Measurements from ENCODE around the gene OR11H7. TPM values are rescaled to one million over a fixed set of nuclear protein-coding genes. Genes with fewer than 3 reads are reported as not detected.
A peak's percentile ranks its signal among the peaks of the same experiment; 100 is the strongest.
"Not testable (repeated sequence)": the region's sequence is repeated elsewhere in the genome, so short reads cannot be mapped to it uniquely, and the experiment has no call there.

OR11H7 gene
- total RNA-seq, 6 experiments from 2014 or later = not detected

DNA sequence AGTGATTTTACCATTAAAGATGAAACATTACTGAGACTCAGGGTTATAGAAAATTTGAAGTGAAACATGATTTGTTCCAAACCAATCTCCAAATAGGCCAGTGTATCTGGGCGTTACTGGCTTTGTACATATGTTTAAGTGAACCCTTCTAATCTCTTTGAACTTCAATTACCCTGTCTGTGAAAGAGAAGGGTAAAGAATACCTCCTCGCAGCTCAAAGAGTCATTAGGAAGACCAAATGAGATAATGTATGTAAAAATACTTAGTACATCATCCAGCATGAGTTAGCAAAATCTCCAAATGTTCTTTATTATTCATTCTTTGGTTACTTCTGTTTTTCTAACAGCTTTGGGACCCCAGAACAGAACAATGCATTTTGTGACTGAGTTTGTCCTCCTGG is 5.4 kb upstream of the OR11H7 start, which contains the start of gene OR11H6:
Gene OR11H6, plus strand, starts transcription at position 301 of the 400 bp plus-strand sequence. Its CDS starts 0 bp downstream, at position 301.
- H3K4me3 Mint-ChIP-seq = no peak within 1 kb of the TSS
- TF ChIP-seq, protein P1, sequence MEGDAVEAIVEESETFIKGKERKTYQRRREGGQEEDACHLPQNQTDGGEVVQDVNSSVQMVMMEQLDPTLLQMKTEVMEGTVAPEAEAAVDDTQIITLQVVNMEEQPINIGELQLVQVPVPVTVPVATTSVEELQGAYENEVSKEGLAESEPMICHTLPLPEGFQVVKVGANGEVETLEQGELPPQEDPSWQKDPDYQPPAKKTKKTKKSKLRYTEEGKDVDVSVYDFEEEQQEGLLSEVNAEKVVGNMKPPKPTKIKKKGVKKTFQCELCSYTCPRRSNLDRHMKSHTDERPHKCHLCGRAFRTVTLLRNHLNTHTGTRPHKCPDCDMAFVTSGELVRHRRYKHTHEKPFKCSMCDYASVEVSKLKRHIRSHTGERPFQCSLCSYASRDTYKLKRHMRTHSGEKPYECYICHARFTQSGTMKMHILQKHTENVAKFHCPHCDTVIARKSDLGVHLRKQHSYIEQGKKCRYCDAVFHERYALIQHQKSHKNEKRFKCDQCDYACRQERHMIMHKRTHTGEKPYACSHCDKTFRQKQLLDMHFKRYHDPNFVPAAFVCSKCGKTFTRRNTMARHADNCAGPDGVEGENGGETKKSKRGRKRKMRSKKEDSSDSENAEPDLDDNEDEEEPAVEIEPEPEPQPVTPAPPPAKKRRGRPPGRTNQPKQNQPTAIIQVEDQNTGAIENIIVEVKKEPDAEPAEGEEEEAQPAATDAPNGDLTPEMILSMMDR (IDR thresholded peaks at IDR 0.05) = no peak

GRCh38 chr14:20235415-20235814 is 6.6 kb downstream of the OR11H7 start:
- H3K4me1 Mint-ChIP-seq (ENCODE audit: low read depth); H3K4me3 Mint-ChIP-seq: not testable (repeated sequence)

More for the DNA sequence above, 5.4 kb upstream of the OR11H7 start, which contains the start of gene OR11H6:
- DNase-seq = no peak
- H3K27ac Mint-ChIP-seq = no peak within 1 kb of the TSS
- no peaks in the 10 kb centered on the region for H3K36me3 Mint-ChIP-seq (ENCODE audit: low read depth)
- H3K27me3 Mint-ChIP-seq (ENCODE audit: insufficient read depth) = no peaks in the 10 kb centered on the region; the same call in 1 of the 2 replicates
- H3K9me3 Mint-ChIP-seq = peaks cover 8% of the 10 kb centered on the region
- H3K4me1 Mint-ChIP-seq (ENCODE audit: low read depth) = no peaks in the 10 kb centered on the region

DNA sequence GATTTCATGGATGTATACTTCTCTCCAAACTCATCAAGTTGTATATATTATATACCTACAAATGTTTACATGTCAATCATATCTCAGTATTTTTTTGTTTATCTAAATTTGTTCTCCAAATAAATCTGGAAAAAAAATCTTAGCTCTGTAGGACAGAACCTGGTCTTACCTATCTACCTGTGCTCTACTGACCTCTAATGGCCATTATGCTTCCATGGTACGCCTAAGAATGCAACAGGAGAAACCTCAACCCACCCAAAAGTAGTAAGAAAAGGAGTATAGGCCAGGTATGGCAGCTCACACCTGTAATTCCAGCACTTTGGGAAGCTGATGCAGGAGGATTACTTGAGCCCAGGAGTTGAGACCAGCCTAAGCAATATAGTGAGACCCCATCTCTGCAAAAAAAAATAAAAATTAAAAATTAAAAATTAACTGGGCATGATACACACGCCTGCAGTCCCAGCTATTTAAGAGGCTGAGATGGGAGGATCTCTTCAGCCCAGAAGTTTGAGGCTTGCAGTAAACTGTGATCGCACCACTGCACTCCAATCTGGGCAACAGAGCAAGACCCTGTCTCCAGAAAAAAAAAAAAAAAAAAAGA is 19.0 kb downstream of the OR11H7 start:
- TF ChIP-seq, protein P1 (IDR thresholded peaks at IDR 0.05) = no peak; the same call in 1 of the 2 replicates
- Mint-ChIP-seq H3K36me3 (ENCODE audit: low read depth) (no peaks in the 10 kb centered on the region), H3K9me3 (no peaks in the 10 kb centered on the region), H3K4me1 (ENCODE audit: low read depth) (no peaks in the 10 kb centered on the region), H3K4me3 (no peak overlapping the region), H3K27ac (no peak overlapping the region), H3K27me3 (ENCODE audit: insufficient read depth) (no peaks in the 10 kb centered on the region; the same call in none of the 2 replicates)
- DNase-seq = no peak

More at GRCh38 chr14:20235415-20235814, 6.6 kb downstream of the OR11H7 start:
- H3K27ac Mint-ChIP-seq; H3K36me3 Mint-ChIP-seq (ENCODE audit: low read depth); DNase-seq; H3K9me3 Mint-ChIP-seq; H3K27me3 Mint-ChIP-seq (ENCODE audit: insufficient read depth): not testable (repeated sequence)

DNA sequence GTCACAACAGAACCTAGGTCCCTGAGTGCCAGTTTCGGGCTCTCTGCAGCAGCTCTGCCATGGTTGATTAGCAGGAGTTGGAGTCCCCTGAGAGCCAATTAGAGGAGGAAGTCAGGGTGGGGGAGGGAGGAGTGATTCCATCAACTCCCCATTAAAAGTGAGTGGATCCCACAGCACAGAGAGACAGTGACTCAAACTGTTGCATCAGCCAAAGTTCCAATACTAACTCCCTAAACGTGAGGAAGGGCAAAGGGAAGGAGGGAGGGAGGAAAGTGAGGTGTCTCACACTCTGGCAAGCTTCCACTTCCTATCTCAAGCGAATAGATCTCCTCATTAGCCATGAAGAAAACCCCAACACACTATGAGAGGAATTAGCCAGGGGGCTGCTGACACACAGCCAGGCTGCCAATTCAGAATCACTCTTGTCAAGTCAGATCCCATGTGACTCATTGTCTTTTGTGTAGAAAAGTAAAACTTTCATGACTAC is 33.9 kb downstream of the OR11H7 start:
- peak; percentile 66 for DNase-seq
- peaks cover 32% of the 10 kb centered on the region for H3K4me1 Mint-ChIP-seq (ENCODE audit: low read depth)
- no peaks in the 10 kb centered on the region for H3K9me3 Mint-ChIP-seq
- H3K27ac Mint-ChIP-seq = peak overlapping the region; percentile 74
- TF ChIP-seq, protein P1 (IDR thresholded peaks at IDR 0.05) = no peak
- H3K4me3 Mint-ChIP-seq = peak overlapping the region; percentile 42
- H3K36me3 Mint-ChIP-seq (ENCODE audit: low read depth) = no peaks in the 10 kb centered on the region
- H3K27me3 Mint-ChIP-seq (ENCODE audit: insufficient read depth) = no peaks in the 10 kb centered on the region; the same call in 1 of the 2 replicates

DNA sequence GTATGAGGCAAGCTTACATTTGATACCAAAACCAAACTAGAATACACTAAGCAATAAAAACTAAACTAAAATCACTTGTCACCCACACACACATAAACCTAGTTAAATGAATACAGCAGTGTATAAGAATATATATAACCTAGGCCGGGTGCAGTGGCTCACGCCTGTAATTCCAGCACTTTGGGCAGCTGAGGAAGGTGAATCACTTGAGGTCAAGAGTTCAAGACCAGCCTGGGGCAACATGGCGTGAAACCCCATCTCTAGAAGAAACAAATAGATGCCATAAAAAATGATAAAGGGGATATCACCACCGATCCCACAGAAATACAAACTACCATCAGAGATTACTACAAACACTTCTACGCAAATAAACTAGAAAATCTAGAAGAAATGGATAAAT is 35.6 kb downstream of the OR11H7 start:
- peaks cover 32% of the 10 kb centered on the region for H3K4me1 Mint-ChIP-seq (ENCODE audit: low read depth)
- H3K9me3 Mint-ChIP-seq; H3K36me3 Mint-ChIP-seq (ENCODE audit: low read depth); H3K27ac Mint-ChIP-seq; DNase-seq; H3K27me3 Mint-ChIP-seq (ENCODE audit: insufficient read depth); H3K4me3 Mint-ChIP-seq: not testable (repeated sequence)

GRCh38 chr14:20274062-20274461 is 45.3 kb downstream of the OR11H7 start:
- Mint-ChIP-seq H3K36me3 (ENCODE audit: low read depth) (peaks cover 41% of the 10 kb centered on the region), H3K27me3 (ENCODE audit: insufficient read depth) (no peaks in the 10 kb centered on the region), H3K4me1 (ENCODE audit: low read depth) (peaks cover 7% of the 10 kb centered on the region), H3K4me3 (no peak overlapping the region), H3K27ac (no peak overlapping the region), H3K9me3 (peaks cover 32% of the 10 kb centered on the region)
- TF ChIP-seq, protein P1 (IDR thresholded peaks at IDR 0.05) = no peak
- DNase-seq = no peak
